HG02763 (cell line): ENCODE results near the gene PTPRN2.
"Not testable (repeated sequence)": the region's sequence is repeated elsewhere in the genome, so short reads cannot be mapped to it uniquely, and the experiment has no call there.

Experiments used
- ATAC-seq: cut with Tn5 transposase; IDR thresholded peaks from one replicate; pipeline ENCODE4 v1.9.1; 2021; ENCODE audit warnings: mild to moderate bottlenecking, moderate library complexity; ENCODE audit not compliant: unreplicated experiment

Gene PTPRN2

DNA sequence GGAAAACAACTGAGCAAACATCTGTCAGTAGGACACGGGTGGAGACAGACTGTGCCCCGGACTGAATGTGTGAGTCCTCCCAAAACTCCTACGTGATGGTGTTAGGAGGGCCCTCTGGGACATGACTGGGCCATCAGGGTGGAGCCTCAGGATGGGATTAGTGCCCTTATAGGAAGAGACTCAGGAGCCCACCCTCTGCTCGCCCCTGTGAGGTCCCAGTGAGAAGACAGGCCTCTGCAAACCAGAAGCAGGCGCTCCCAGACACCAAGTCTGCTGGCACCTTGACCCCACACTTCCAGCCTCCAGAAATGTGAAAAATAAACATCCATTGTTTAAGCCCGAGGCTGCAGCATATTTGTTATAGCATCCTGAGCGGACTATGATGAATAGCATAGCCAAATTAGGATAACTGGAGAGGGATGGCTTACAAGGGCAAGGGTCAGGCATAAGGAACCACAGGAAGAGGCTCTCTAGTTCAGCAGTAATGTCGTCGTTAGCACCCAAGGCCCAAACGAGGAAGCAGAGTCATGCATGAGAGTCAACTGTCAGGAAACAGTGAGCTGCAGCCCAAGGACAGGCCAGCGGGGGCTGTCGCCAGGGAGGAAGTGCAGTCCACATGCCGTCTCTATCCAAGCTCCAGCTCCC is 50.6 kb downstream of the PTPRN2 start:
- no peak for ATAC-seq

DNA sequence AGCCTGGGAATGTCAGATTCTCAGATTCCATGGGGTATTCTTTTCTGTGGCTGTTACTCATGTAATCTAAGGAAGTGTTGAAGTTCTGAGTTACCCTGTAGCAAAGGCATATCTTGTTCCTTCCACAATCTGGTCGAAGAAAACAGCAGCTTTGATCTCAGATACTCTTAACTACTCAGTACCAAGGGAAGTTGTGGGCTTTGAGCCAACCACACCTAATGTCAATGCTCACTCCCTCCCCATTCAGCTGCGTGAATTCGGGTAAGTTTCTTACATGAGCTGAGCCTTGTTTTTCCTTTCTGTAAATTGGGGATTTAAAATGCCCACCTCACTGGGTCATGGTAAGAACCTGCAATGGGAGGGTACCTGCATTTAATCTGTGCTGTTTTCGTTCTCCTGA is 52.5 kb downstream of the PTPRN2 start:
- no peak for ATAC-seq

- no peak for ATAC-seq
These were observed 53.0 kb downstream of the PTPRN2 start for GRCh38 chr7:158534598-158534997.

- ATAC-seq, result not testable (repeated sequence)
These were observed 53.5 kb downstream of the PTPRN2 start for GRCh38 chr7:158534134-158534515.

DNA sequence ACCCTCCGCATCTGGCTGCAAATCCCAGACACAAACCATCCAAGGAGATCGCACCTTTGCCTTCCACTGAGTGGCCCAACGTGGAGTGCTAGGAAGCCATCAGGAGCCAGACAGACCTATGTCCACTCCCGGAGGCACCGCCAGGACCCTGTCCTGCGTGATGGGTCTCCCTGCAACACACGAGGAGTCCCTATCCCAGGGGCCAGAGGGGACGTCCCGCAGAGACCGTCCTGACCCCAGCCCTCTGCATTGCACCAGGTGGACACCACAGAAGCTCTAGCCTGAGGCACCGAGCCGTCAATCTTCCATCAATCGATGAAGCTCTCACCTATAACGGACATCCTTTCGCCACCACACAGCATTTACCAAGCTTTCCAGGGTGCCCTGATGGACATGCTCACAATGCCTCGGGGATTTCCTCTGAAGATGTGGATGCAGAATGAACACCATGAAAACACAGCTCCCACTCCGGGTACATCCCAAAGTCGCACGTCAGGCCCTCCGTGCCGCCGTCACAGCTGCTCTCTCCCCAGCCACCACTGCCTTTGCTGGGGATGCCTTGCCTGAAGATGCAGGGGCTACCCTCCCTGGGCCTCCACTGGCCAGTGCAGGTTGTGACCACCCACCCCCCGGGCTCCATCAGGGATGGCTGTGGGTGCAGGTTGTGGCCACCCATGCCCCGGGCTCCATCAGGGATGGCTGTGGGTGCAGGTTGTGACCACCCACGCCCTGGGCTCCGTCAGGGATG is 54.1 kb downstream of the PTPRN2 start:
- ATAC-seq, result no peak

- ATAC-seq, result no peak
These were observed 55.5 kb downstream of the PTPRN2 start for GRCh38 chr7:158532093-158532627.

GRCh38 chr7:158531661-158532060 is 56.0 kb downstream of the PTPRN2 start:
- ATAC-seq, result no peak

- no peak for ATAC-seq
These were observed 56.6 kb downstream of the PTPRN2 start for GRCh38 chr7:158530800-158531609.

- no peak for ATAC-seq
These were observed 58.2 kb downstream of the PTPRN2 start for GRCh38 chr7:158529181-158530096.

DNA sequence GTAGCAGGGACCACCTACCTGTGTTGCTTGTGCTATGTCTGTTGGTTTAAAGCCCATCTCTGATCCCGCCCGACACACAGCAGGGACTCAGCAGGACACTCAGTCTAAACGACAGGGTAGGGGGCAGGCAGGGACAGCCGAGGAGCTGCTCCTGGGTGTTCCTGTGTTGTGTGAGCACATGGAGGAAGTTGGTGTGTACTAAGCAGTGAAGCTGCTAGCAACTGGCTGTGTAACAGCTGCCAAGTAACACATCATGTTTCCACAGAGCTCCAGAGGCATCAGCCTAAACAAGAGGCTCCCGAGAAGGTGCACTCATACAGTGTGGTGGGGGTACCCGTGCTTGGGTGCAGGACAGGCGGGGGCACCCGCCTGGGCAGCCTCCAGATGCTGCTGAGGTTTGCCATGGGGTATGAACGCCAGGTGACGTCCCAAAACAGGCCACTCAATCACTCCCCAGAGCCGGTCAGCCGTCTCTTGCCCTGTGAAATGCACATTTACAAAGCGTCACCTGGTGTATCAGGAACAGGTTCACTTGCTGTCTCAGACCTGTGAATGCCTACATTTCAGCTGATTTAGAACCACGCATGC is 59.6 kb downstream of the PTPRN2 start:
- no peak for ATAC-seq

DNA sequence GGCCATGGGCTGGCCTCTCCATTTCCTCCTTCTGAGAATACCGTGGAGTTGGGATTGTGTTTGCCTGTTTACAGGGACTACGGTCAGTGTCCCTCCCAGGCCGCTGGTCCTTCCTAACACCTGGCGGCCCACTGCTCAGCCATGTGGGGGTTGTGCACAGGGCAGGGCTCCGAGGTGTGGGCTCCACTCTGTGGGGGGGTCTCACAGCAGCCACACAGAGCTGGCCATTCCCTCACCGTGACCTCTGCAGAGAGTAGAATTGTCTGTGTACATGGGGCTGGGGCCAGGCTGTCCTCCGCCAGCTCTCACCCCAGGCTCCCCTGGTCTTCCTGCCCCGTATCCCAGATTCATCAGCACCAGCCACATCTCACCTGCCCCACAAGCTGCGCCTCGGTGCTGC is 60.1 kb downstream of the PTPRN2 start:
- ATAC-seq, result no peak

- no peak for ATAC-seq
These were observed 60.6 kb downstream of the PTPRN2 start for GRCh38 chr7:158527038-158527437.

DNA sequence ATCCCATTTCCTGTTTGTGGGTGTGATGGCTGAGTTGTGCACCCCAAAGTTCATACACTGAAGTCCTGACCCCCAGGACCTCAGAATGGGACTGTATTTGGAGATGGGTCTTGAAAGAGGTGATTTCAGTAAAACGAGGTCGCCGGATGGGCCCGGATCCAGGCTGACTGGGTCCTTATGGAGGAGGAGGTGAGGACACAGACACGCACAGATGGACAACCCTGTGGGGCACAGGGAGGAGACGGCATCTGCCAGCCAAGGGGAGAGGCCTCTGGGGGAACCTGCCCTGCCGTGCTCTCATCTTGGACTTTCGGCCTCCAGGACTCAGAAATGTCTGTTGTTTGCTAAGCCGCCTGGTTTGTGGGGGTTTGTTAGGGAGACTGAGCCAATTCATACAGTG is 61.1 kb downstream of the PTPRN2 start:
- no peak for ATAC-seq

DNA sequence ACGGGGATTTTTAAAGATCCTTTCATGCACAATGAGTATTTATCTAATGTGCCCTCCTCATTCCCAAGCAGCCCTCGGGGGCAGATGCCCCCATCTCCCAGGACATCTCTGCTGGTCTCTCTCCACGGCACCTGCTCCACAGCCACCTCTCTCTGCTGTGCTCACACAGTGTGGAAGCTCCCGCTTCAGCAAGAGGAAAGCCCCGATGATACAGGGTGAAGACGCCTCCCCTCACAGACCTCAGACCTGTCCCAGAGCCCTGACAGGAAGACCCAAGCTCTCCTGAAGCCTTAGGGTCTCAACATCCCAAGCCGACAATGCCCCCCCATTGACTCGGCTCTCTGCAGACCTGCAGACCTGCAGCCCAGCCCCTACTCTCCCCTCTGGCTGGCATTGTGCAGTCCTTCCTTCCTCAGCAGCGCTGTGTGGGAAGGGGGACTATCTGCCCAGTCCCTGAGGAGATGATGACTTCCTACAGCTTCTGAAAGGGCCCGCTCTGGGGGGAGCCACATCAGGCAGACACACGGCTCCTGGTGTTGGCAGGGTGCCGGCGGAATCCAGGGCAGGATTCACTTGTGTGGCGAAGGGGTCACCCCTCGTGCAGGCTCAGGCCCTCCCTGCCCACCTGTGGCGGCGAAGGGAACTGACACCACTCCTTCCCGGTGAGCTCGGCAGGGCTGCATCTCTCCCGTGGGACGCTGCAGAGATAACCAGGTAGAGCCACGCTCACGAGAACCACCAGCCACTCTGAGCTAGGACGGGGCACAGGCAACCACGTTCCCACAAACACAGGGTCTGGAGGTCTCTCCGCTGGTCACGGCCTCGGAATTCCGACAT is 61.8 kb downstream of the PTPRN2 start:
- ATAC-seq, result no peak

GRCh38 chr7:158524749-158525635 is 62.6 kb downstream of the PTPRN2 start:
- ATAC-seq, result no peak

GRCh38 chr7:158524286-158524685 is 63.3 kb downstream of the PTPRN2 start:
- ATAC-seq, result not testable (repeated sequence)

- not testable (repeated sequence) for ATAC-seq
These were observed 63.7 kb downstream of the PTPRN2 start for GRCh38 chr7:158523877-158524276.

DNA sequence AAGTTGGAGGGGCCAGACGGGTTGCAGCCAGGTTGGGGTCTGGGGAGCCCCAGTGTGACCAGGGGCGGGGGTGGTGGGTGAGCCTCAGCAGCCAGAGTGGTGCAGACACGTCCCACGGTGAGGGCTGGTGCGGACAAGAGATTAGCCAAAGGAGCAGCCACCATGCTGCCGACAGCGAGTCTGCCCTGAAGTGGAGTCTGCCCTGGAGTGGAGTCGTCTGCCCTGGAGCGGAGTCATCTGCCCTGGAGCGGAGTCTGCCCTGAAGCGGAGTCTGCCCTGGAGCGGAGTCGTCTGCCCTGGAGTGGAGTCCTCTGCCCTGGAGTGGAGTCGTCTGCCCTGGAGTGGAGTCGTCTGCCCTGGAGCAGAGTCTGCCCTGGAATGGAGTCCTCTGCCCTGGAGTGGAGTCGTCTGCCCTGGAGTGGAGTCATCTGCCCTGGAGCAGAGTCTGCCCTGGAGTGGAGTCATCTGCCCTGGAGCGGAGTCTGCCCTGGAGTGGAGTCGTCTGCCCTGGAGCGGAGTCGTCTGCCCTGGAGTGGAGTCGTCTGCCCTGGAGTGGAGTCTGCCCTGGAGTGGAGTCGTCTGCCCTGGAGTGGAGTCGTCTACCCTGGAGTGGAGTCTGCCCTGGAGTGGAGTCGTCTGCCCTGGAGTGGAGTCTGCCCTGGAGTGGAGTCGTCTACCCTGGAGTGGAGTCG is 64.3 kb downstream of the PTPRN2 start:
- not testable (repeated sequence) for ATAC-seq
